Fibroblast of lung (primary cell): ENCODE measurements around the gene PTPRU.

Experiments
- EZH2 ChIP-seq: IDR thresholded peaks from 2 replicates; pipeline ENCODE4 v1.5.1; 2012; ENCODE audit warnings: low read length, control low read depth, mild to moderate bottlenecking; ENCODE audit errors: missing control alignments
- TF ChIP-seq, protein P1 (sequence below), 2 donors: IDR thresholded peaks in 1 of 2; conservative IDR thresholded peaks in 1 of 2; 1 replicate in 1 of 2; 2 replicates in 1 of 2; pipeline ENCODE4 v1.5.1; 2011 to 2012; ENCODE audit warnings: low read length in 2 of 2, control low read depth in 1 of 2, inconsistent platforms in 1 of 2, low read depth in 1 of 2, mild to moderate bottlenecking in 1 of 2

DNA sequence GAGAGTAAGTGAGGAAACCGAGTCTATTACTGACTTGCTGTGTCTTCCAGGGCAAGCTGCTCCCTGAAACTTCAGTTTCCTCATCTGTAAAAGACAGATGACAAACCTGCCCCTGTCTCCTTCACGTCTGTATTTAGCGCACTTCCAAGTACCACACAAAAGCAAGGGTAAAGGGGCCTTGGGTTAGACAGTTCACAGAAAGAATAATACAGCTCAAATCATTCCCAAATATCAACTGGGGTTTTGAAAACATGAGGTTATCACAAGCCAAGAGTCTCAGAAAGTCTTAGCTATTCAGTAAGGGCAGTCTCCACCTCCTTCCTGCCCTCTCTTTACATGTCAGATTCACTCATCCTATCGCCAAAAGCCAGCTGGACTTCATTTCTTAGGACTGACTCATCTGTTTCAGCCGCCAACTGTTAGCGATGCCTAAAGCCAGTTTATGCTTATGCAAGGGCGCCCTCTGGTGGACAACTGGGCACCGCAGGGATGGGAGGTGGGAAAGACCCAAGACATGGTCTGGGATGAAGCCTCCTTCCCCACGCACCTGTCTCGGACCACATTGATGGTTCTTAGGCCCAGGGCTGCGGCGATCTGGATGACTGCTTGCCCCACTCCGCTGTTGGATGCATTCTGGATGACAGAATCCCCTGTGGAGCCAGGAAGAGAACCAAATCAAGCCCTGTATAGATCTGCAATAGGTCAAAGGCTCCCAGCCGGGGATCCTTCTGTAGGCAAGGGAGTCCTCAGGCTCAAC, 33.6 kb upstream of the PTPRU start:
- TF ChIP-seq, protein P1, sequence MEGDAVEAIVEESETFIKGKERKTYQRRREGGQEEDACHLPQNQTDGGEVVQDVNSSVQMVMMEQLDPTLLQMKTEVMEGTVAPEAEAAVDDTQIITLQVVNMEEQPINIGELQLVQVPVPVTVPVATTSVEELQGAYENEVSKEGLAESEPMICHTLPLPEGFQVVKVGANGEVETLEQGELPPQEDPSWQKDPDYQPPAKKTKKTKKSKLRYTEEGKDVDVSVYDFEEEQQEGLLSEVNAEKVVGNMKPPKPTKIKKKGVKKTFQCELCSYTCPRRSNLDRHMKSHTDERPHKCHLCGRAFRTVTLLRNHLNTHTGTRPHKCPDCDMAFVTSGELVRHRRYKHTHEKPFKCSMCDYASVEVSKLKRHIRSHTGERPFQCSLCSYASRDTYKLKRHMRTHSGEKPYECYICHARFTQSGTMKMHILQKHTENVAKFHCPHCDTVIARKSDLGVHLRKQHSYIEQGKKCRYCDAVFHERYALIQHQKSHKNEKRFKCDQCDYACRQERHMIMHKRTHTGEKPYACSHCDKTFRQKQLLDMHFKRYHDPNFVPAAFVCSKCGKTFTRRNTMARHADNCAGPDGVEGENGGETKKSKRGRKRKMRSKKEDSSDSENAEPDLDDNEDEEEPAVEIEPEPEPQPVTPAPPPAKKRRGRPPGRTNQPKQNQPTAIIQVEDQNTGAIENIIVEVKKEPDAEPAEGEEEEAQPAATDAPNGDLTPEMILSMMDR (conservative IDR thresholded peaks at IDR 0.05 in 1 of 2, IDR thresholded peaks at IDR 0.05 in 1 of 2; ENCODE audit: low read depth in 1 of 2, low read length in 2 of 2) = peak; percentile 93 to 95
- no peak for TF ChIP-seq EZH2
